BLaER1 treated with 17β-estradiol and CSF1 and Interleukin-3, amounts not matched to agents 10 nM and 100 nM (cell line): ENCODE results near the gene ALPK3.

ENCODE experiments used
- H3K27ac ChIP-seq, 11 experiments: shearing (Covaris generic); formaldehyde crosslinking; 2 replicates each; pipeline ENCODE4 v1.8.1; 2022
- H3K27me3 ChIP-seq, 11 experiments: shearing (Covaris generic); formaldehyde crosslinking; 2 replicates each; pipeline ENCODE4 v1.8.1; 2022
- H3K36me3 ChIP-seq, 11 experiments: shearing (Covaris generic); formaldehyde crosslinking; 2 replicates each; pipeline ENCODE4 v1.8.1; 2022
- H3K4me1 ChIP-seq, 10 experiments: shearing (Covaris generic); formaldehyde crosslinking; 2 replicates each; pipeline ENCODE4 v1.8.1; 2022
- H3K4me2 ChIP-seq, 11 experiments: shearing (Covaris generic); formaldehyde crosslinking; 2 replicates each; pipeline ENCODE4 v1.8.1; 2022
- H3K4me3 ChIP-seq, 10 experiments: shearing (Covaris generic); formaldehyde crosslinking; 2 replicates each; pipeline ENCODE4 v1.8.1; 2022
- H3K9ac ChIP-seq, 11 experiments: shearing (Covaris generic); formaldehyde crosslinking; 2 replicates each; pipeline ENCODE4 v1.8.1; 2022
- H3K9me3 ChIP-seq, 11 experiments: shearing (Covaris generic); formaldehyde crosslinking; replicated peaks in 1 of 11; 2 replicates each; pipeline ENCODE4 v1.8.1; 2022
- H4K20me1 ChIP-seq, 11 experiments: shearing (Covaris generic); formaldehyde crosslinking; 2 replicates each; pipeline ENCODE4 v1.8.1; 2022
- Cebpa-rat ChIP-seq, 11 experiments: shearing (Covaris generic); IDR thresholded peaks; 2 replicates each; pipeline ENCODE4 v1.8.1; 2022

ALPK3 gene

GRCh38 chr15:84856731-84857417 is 39.7 kb downstream of the ALPK3 start:
- H3K36me3 ChIP-seq, result no peaks in the 10 kb centered on the region; a peak in 1 of 22 replicates
- no peak overlapping the region for H3K27ac ChIP-seq
- no peaks in the 10 kb centered on the region for H3K27me3 ChIP-seq
- H3K9ac ChIP-seq, result no peak overlapping the region
- H3K9me3 ChIP-seq, result no peaks in the 10 kb centered on the region
- no peak for TF ChIP-seq Cebpa-rat (IDR thresholded peaks at IDR 0.05)
- no peak overlapping the region for H3K4me2 ChIP-seq
- no peaks in the 10 kb centered on the region for H4K20me1 ChIP-seq
- H3K4me1 ChIP-seq, result no peaks in the 10 kb centered on the region
- H3K4me3 ChIP-seq, result no peak overlapping the region

DNA sequence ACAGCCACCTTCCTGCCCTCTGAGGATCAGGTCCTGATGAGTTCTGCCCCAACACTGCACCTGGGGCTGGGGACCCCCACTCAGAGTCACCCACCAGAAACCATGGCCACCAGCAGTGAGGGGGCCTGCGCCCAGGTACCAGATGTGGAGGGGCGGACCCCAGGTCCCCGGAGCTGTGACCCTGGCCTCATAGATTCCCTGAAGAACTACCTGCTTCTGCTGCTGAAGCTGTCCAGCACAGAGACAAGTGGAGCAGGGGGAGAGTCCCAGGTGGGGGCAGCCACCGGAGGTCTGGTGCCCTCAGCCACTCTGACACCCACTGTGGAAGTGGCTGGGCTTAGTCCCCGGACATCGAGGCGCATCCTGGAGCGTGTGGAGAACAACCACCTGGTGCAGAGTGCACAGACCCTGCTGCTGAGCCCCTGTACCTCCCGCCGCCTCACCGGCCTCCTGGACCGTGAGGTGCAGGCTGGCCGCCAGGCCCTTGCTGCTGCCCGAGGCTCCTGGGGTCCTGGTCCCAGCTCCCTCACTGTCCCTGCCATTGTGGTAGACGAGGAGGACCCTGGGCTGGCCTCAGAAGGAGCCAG is 40.4 kb downstream of the ALPK3 start:
- H3K27ac ChIP-seq, result no peak overlapping the region
- H3K9ac ChIP-seq, result no peak overlapping the region
- H4K20me1 ChIP-seq, result no peaks in the 10 kb centered on the region
- no peak overlapping the region for H3K4me3 ChIP-seq
- no peak overlapping the region for H3K4me2 ChIP-seq
- H3K36me3 ChIP-seq, result no peaks in the 10 kb centered on the region; a peak in 1 of 22 replicates
- no peaks in the 10 kb centered on the region for H3K27me3 ChIP-seq
- no peak for TF ChIP-seq Cebpa-rat (IDR thresholded peaks at IDR 0.05)
- H3K4me1 ChIP-seq, result no peaks in the 10 kb centered on the region
- no peaks in the 10 kb centered on the region for H3K9me3 ChIP-seq

- Histone ChIP-seq H3K36me3 (no peaks in the 10 kb centered on the region; a peak in 1 of 22 replicates), H4K20me1 (no peaks in the 10 kb centered on the region), H3K9me3 (no peaks in the 10 kb centered on the region), H3K4me3 (no peak overlapping the region), H3K9ac (no peak overlapping the region), H3K27ac (no peak overlapping the region), H3K4me2 (no peak overlapping the region), H3K27me3 (no peaks in the 10 kb centered on the region), H3K4me1 (no peaks in the 10 kb centered on the region)
- TF ChIP-seq Cebpa-rat (IDR thresholded peaks at IDR 0.05), result no peak
These were observed 41.1 kb downstream of the ALPK3 start for GRCh38 chr15:84858231-84858630.

DNA sequence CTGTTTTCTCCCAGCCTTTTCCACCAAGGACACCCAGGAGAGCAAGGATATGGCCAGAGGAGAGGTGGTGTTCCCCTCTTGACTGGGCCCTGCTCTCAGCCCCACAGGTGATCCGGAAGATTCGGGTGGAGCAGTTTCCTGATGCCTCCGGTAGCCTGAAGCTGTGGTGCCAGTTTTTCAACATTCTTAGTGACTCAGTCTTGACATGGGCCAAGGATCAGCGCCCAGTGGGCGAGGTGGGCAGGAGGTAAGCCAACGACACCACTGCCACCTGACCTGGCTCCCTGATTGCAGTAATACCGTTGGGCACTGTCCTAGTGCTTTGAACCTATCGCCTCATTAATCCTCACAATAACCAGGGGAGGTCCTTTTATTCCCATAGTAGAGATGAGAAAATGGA is 42.0 kb downstream of the ALPK3 start:
- no peaks in the 10 kb centered on the region for H3K4me1 ChIP-seq

DNA sequence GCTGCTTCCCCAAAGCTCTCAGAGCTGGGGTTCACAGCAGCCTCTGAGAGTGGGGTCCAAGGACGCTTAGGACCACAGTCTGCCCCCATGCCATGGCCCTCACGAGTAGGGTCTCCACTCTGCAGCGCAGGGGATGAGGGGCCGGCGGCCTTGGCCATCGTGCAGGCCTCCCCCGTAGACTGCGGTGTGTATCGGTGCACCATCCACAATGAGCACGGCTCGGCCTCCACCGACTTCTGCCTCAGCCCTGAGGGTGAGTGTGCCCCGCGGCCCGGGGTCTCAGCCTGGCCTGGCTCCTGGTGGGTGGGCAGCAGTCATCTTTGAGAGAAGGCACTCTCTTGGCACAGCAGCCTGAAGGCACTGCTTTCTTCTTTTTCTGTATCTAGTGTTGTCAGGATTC is 42.5 kb downstream of the ALPK3 start:
- no peaks in the 10 kb centered on the region for H3K4me1 ChIP-seq
- no peak overlapping the region for H3K4me3 ChIP-seq
- H4K20me1 ChIP-seq, result no peaks in the 10 kb centered on the region
- H3K9ac ChIP-seq, result no peak overlapping the region
- H3K4me2 ChIP-seq, result no peak overlapping the region
- H3K27me3 ChIP-seq, result no peaks in the 10 kb centered on the region
- no peak overlapping the region for H3K27ac ChIP-seq
- TF ChIP-seq Cebpa-rat (IDR thresholded peaks at IDR 0.05), result no peak
- no peaks in the 10 kb centered on the region; a peak in 1 of 22 replicates for H3K36me3 ChIP-seq
- H3K9me3 ChIP-seq, result no peaks in the 10 kb centered on the region

More for the DNA sequence above, 42.0 kb downstream of the ALPK3 start:
- no peak overlapping the region for H3K27ac ChIP-seq
- no peak overlapping the region for H3K9ac ChIP-seq
- TF ChIP-seq Cebpa-rat (IDR thresholded peaks at IDR 0.05), result no peak
- no peaks in the 10 kb centered on the region for H4K20me1 ChIP-seq
- H3K36me3 ChIP-seq, result no peaks in the 10 kb centered on the region; a peak in 1 of 22 replicates
- no peak overlapping the region for H3K4me3 ChIP-seq
- no peaks in the 10 kb centered on the region for H3K9me3 ChIP-seq
- no peak overlapping the region for H3K4me2 ChIP-seq
- H3K27me3 ChIP-seq, result no peaks in the 10 kb centered on the region

DNA sequence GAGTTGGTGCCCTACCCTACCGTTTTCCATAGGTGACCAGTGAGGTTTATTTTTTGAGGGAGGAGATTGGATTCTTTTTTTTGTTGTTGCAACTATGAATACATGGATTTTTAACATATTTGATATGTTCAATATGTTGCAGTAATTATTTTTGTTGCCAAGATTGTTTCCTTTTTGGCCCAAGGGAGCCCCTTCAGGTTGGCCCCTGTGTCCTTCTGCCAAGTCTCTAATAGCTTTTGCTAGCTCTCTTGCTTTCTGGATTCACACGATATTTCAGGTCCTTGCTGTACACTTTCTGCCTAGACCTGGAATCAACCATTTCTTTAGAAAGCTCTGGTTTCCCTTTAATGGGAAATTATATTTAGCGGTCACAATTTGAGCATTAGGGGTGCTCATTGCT is 44.6 kb downstream of the ALPK3 start:
- Histone ChIP-seq H3K9me3 (no peaks in the 10 kb centered on the region), H4K20me1 (no peaks in the 10 kb centered on the region), H3K4me1 (no peaks in the 10 kb centered on the region), H3K9ac (no peak overlapping the region), H3K4me3 (no peak overlapping the region), H3K36me3 (no peaks in the 10 kb centered on the region; a peak in 1 of 22 replicates), H3K27me3 (no peaks in the 10 kb centered on the region), H3K4me2 (no peak overlapping the region), H3K27ac (no peak overlapping the region)
- no peak for TF ChIP-seq Cebpa-rat (IDR thresholded peaks at IDR 0.05)

- H4K20me1 ChIP-seq, result no peaks in the 10 kb centered on the region
- no peak overlapping the region for H3K4me3 ChIP-seq
- H3K27me3 ChIP-seq, result no peaks in the 10 kb centered on the region
- H3K4me2 ChIP-seq, result no peak overlapping the region
- H3K27ac ChIP-seq, result no peak overlapping the region
- H3K4me1 ChIP-seq, result no peaks in the 10 kb centered on the region
- no peak overlapping the region for H3K9ac ChIP-seq
- H3K9me3 ChIP-seq, result no peaks in the 10 kb centered on the region
- no peaks in the 10 kb centered on the region; a peak in 1 of 22 replicates for H3K36me3 ChIP-seq
- TF ChIP-seq Cebpa-rat (IDR thresholded peaks at IDR 0.05), result no peak
These were observed 45.2 kb downstream of the ALPK3 start for GRCh38 chr15:84862214-84862975.

DNA sequence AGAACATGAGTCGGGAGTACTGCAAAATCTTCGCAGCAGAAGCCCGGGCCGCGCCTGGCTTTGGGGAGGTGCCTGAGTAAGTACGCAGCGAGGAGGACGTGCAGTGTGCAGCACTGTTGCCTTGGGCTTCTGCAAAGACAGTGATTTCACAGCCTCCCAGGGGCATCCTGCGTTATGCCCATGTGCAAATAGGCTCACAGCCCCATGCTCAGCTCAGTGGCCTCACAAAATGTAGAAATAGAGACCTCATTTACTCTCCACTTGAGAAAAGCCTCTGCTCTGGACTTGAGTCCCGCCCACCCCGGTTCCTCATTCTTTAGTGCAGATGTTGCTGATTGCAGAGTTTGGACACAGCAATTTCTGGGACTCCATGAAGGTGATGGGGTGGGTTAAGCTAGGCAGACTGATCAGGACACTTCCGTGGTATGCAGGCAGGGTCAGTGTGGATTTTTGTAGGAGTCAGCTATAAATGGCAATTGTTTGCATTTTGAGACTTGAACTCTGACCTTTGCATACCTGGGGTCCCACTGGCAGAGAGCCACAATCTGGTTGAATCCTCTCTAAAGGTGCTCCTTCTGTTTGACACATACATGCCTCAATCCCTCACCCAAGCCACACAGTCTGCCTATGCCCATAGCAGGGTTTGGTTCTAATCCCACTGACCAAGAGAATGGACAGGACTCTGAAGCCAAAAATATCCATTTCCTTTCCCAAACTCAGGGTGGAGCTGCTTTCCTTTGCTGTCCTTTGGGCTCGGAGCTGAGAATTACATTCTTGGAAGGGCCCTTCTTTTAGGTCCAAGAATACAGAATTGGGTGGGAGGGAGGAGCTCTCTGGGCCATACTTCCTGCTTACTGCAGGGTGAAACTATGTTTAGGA is 46.6 kb downstream of the ALPK3 start:
- no peaks in the 10 kb centered on the region for H3K36me3 ChIP-seq
- peaks cover 0 to 5% (median 0%) of the 10 kb centered on the region in 10 experiments; a peak in 3 of 20 replicates for H3K4me1 ChIP-seq
- H3K4me2 ChIP-seq, result no peak overlapping the region
- H3K27ac ChIP-seq, result no peak overlapping the region
- no peak overlapping the region for H3K9ac ChIP-seq
- H4K20me1 ChIP-seq, result no peaks in the 10 kb centered on the region
- no peak overlapping the region for H3K4me3 ChIP-seq
- no peaks in the 10 kb centered on the region for H3K27me3 ChIP-seq
- no peak for TF ChIP-seq Cebpa-rat (IDR thresholded peaks at IDR 0.05)
- no peaks in the 10 kb centered on the region for H3K9me3 ChIP-seq

GRCh38 chr15:84864444-84864795 is 47.3 kb downstream of the ALPK3 start:
- no peaks in the 10 kb centered on the region for H4K20me1 ChIP-seq
- H3K4me1 ChIP-seq, result peaks cover 0 to 8% (median 1%) of the 10 kb centered on the region in 10 experiments; a peak in 7 of 20 replicates
- no peak overlapping the region for H3K4me3 ChIP-seq
- no peaks in the 10 kb centered on the region for H3K36me3 ChIP-seq
- no peaks in the 10 kb centered on the region for H3K9me3 ChIP-seq
- no peak overlapping the region for H3K9ac ChIP-seq
- H3K27ac ChIP-seq, result no peak overlapping the region
- no peak overlapping the region for H3K4me2 ChIP-seq
- H3K27me3 ChIP-seq, result no peaks in the 10 kb centered on the region
- TF ChIP-seq Cebpa-rat (IDR thresholded peaks at IDR 0.05), result no peak
